GM23338 (cell line): ENCODE measurements around the gene RNF43. TPM values are rescaled to one million over a fixed set of nuclear protein-coding genes. Genes with fewer than 3 reads are reported as not detected.

Experiments used
- ATAC-seq: fragments of 200-7000 bp; cut with Tn5 transposase; 3 replicates; pipeline ENCODE4 v1.9.1; 2020
- DNase-seq: peaks from one replicate; pipeline ENCODE4 v3.0.0-alpha.2; 2015; ENCODE audit warnings: low spot score
- H2AFZ ChIP-seq: fragments of 200-600 bp; sonication (generic); 2 replicates; pipeline ENCODE4 v1.8.0; 2016; ENCODE audit warnings: antibody characterized with exemption, mild to moderate bottlenecking, moderate library complexity
- H3F3A ChIP-seq: fragments of 200-600 bp; sonication (generic); replicated peaks from 2 replicates; pipeline ENCODE4 v1.8.0; 2017; ENCODE audit warnings: antibody characterized with exemption, mixed run types, low read depth
- H3K27ac ChIP-seq: fragments of 200-600 bp; sonication (generic); 2 replicates; pipeline ENCODE4 v1.6.1; 2016; ENCODE audit warnings: low read depth
- H3K27me3 ChIP-seq: fragments of 200-600 bp; sonication (generic); 2 replicates; pipeline ENCODE4 v1.8.0; 2016; ENCODE audit warnings: mild to moderate bottlenecking, mixed run types, moderate library complexity; ENCODE audit not compliant: insufficient read depth
- H3K36me3 ChIP-seq: fragments of 200-600 bp; sonication (generic); 2 replicates; pipeline ENCODE4 v1.8.0; 2016; ENCODE audit warnings: mild to moderate bottlenecking; ENCODE audit not compliant: insufficient read depth
- H3K4me1 ChIP-seq: fragments of 200-600 bp; sonication (generic); 2 replicates; pipeline ENCODE4 v1.8.0; 2016; ENCODE audit warnings: mild to moderate bottlenecking, moderate library complexity; ENCODE audit not compliant: insufficient read depth
- H3K4me2 ChIP-seq: fragments of 200-600 bp; sonication (generic); 2 replicates; pipeline ENCODE4 v1.7.1; 2017; ENCODE audit warnings: mixed run types
- H3K4me3 ChIP-seq: fragments of 200-600 bp; sonication (generic); 2 replicates; pipeline ENCODE4 v1.6.1; 2016; ENCODE audit warnings: mixed run types
- H3K79me2 ChIP-seq: fragments of 200-600 bp; sonication (generic); replicated peaks from 2 replicates; pipeline ENCODE4 v1.8.0; 2017; ENCODE audit warnings: mild to moderate bottlenecking; ENCODE audit not compliant: insufficient read depth
- H3K9me2 ChIP-seq: fragments of 200-600 bp; sonication (generic); 2 replicates; pipeline ENCODE4 v1.8.0; 2017; ENCODE audit not compliant: insufficient read depth
- H4K20me1 ChIP-seq: fragments of 200-600 bp; sonication (generic); replicated peaks from 2 replicates; pipeline ENCODE4 v1.8.0; 2017; ENCODE audit warnings: mild to moderate bottlenecking; ENCODE audit not compliant: insufficient read depth
- H3K27ac Mint-ChIP-seq: 2 replicates; pipeline ENCODE4 v1.8.0; 2020; ENCODE audit warnings: inconsistent platforms, mild to moderate bottlenecking, moderate library complexity, mixed read lengths
- H3K27me3 Mint-ChIP-seq: 3 replicates; pipeline ENCODE4 v1.8.0; 2022; ENCODE audit warnings: low read depth, mild to moderate bottlenecking, moderate library complexity, mixed read lengths, inconsistent platforms; ENCODE audit not compliant: insufficient read depth, poor library complexity
- H3K36me3 Mint-ChIP-seq: 3 replicates; pipeline ENCODE4 v1.8.0; 2021; ENCODE audit warnings: low read depth, mild to moderate bottlenecking, inconsistent platforms, moderate library complexity, mixed read lengths
- H3K4me1 Mint-ChIP-seq: 3 replicates; pipeline ENCODE4 v1.8.0; 2020; ENCODE audit warnings: mild to moderate bottlenecking, inconsistent platforms, mixed read lengths
- H3K4me3 Mint-ChIP-seq: 3 replicates; pipeline ENCODE4 v1.8.0; 2021; ENCODE audit warnings: moderate library complexity, mild to moderate bottlenecking, inconsistent platforms, mixed read lengths
- H3K9me3 Mint-ChIP-seq: 3 replicates; pipeline ENCODE4 v1.8.0; 2020; ENCODE audit warnings: moderate library complexity, mild to moderate bottlenecking, inconsistent platforms, mixed read lengths
- CREB1 ChIP-seq: fragments of 250-450 bp; sonication (Bioruptor Pico); IDR thresholded peaks from 2 replicates; pipeline ENCODE4 v1.5.0; 2020; ENCODE audit warnings: low read depth, mild to moderate bottlenecking, moderate library complexity
- ETS1 ChIP-seq: IDR thresholded peaks from 2 replicates; pipeline ENCODE4 v1.6.1; 2016; ENCODE audit warnings: antibody characterized with exemption
- EZH2 ChIP-seq: fragments of 200-600 bp; sonication (generic); IDR thresholded peaks from one replicate; pipeline ENCODE4 v1.8.0; 2017; ENCODE audit warnings: antibody characterized with exemption, mild to moderate bottlenecking, low read depth; ENCODE audit not compliant: unreplicated experiment
- EZH2phosphoT487 ChIP-seq: fragments of 200-600 bp; sonication (generic); IDR thresholded peaks from one replicate; pipeline ENCODE4 v1.8.1; 2018; ENCODE audit warnings: antibody characterized with exemption; ENCODE audit not compliant: unreplicated experiment
- JUNB ChIP-seq: IDR thresholded peaks from one replicate; pipeline ENCODE4 v1.6.1; 2016; ENCODE audit warnings: antibody characterized with exemption; ENCODE audit not compliant: unreplicated experiment
- NANOG ChIP-seq: IDR thresholded peaks from 2 replicates; pipeline ENCODE4 v1.6.1; 2016; ENCODE audit warnings: antibody characterized with exemption, borderline replicate concordance
- POLR2AphosphoS5 ChIP-seq: IDR thresholded peaks from 2 replicates; pipeline ENCODE4 v1.6.1; 2016; ENCODE audit warnings: antibody characterized with exemption, low read depth
- polyA plus RNA-seq: library from polyadenylated mRNA; unstranded; fragments of >200 nt; fragmentation: Nextera tagmentation; extraction: Ambion mirVana; gene quantifications from 2 replicates; pipeline ENCODE4 v1.2.1, GENCODE V29; 2016
- total RNA-seq: library from RNA; depleted of rRNA; stranded (reverse); fragments of >200 nt; shearing (Covaris generic); gene quantifications from 2 replicates; pipeline ENCODE4 v1.2.3, GENCODE V29; 2014
- TF ChIP-seq, protein P1 (sequence below), 2 experiments: fragments of 200-600 bp in 1 of 2; sonication (generic) in 1 of 2; conservative IDR thresholded peaks; 2 replicates each; pipeline versions ENCODE4 v1.5.1 to v1.6.1; 2016 to 2017; ENCODE audit warnings: antibody characterized with exemption in 2 of 2, low read depth in 2 of 2, mild to moderate bottlenecking in 2 of 2, moderate library complexity in 1 of 2
- TF ChIP-seq, protein P2 (sequence below): IDR thresholded peaks from one replicate; pipeline ENCODE4 v1.6.1; 2018; ENCODE audit warnings: antibody characterized with exemption; ENCODE audit not compliant: unreplicated experiment

RNF43 gene
- total and polyA plus RNA-seq, 2 experiments from 2014 or later, result 0.58 to 2.2 TPM

- Histone ChIP-seq H3F3A (no peaks in the 10 kb centered on the region), H3K4me1 (peaks cover 21% of the 10 kb centered on the region), H3K4me2 (0 out of 2 replicates have a peak overlapping the region, but pooled peaks have one; percentile 3), H3K9me2 (no peaks in the 10 kb centered on the region), H3K4me3 (no peak overlapping the region), H3K36me3 (no peaks in the 10 kb centered on the region), H3K27me3 (no peaks in the 10 kb centered on the region), H4K20me1 (no peaks in the 10 kb centered on the region), H2AFZ (no peak overlapping the region), H3K27ac (no peak overlapping the region), H3K79me2 (no peaks in the 10 kb centered on the region)
- no peaks in the 10 kb centered on the region for H3K36me3 Mint-ChIP-seq
- peaks cover 11% of the 10 kb centered on the region for H3K27me3 Mint-ChIP-seq
- peaks cover 35% of the 10 kb centered on the region for H3K4me1 Mint-ChIP-seq
- no peaks in the 10 kb centered on the region for H3K9me3 Mint-ChIP-seq
- DNase-seq, result peak; percentile 68
- no peak overlapping the region for H3K27ac Mint-ChIP-seq
- peak overlapping the region; percentile 14; the same call in 1 of the 3 replicates for H3K4me3 Mint-ChIP-seq
- TF ChIP-seq CREB1 (CRISPR knock-in tag) (no peak), EZH2 (no peak), JUNB (no peak), NANOG (no peak), EZH2phosphoT487 (no peak)
- TF ChIP-seq, protein P1, sequence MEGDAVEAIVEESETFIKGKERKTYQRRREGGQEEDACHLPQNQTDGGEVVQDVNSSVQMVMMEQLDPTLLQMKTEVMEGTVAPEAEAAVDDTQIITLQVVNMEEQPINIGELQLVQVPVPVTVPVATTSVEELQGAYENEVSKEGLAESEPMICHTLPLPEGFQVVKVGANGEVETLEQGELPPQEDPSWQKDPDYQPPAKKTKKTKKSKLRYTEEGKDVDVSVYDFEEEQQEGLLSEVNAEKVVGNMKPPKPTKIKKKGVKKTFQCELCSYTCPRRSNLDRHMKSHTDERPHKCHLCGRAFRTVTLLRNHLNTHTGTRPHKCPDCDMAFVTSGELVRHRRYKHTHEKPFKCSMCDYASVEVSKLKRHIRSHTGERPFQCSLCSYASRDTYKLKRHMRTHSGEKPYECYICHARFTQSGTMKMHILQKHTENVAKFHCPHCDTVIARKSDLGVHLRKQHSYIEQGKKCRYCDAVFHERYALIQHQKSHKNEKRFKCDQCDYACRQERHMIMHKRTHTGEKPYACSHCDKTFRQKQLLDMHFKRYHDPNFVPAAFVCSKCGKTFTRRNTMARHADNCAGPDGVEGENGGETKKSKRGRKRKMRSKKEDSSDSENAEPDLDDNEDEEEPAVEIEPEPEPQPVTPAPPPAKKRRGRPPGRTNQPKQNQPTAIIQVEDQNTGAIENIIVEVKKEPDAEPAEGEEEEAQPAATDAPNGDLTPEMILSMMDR (conservative IDR thresholded peaks at IDR 0.05; ENCODE audit: low read depth in 2 of 2), result no peak
- ATAC-seq, result peak; percentile 57
Observed at GRCh38 chr17:58376472-58377000, 40.8 kb downstream of the RNF43 start.

DNA sequence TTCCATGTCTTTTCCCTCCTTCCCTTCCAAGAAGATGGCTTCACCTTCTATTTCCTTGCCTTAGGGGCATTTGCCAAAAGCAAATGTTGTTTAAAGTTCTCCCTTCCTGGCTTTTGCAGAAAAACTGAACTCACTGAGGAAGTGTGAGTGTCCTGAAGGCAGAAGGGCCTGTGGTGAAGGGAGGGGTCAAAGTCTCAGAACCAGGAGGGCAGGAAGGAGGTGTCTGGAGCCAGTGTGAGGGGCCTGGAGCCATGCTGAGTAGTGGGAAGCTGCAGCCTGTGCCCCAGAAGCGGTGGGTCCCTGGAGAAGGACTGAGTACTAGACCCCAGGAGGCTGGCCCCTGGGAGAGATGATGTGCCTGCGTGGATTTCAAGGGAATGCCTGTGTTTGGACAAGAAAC lies 41.5 kb downstream of the RNF43 start:
- no peaks in the 10 kb centered on the region for H3F3A ChIP-seq
- H3K9me3 Mint-ChIP-seq, result no peaks in the 10 kb centered on the region
- peaks cover 35% of the 10 kb centered on the region for H3K4me1 Mint-ChIP-seq
- ATAC-seq (peak; percentile 60), DNase-seq (peak; percentile 20)
- H3K79me2 ChIP-seq, result no peaks in the 10 kb centered on the region
- no peak overlapping the region for H3K27ac Mint-ChIP-seq
- no peak overlapping the region for H3K4me3 ChIP-seq
- H3K27me3 ChIP-seq, result no peaks in the 10 kb centered on the region
- H3K4me2 ChIP-seq, result no peak overlapping the region; the same call in 1 of the 2 replicates
- H3K36me3 Mint-ChIP-seq, result no peaks in the 10 kb centered on the region
- H3K27me3 Mint-ChIP-seq, result peaks cover 16% of the 10 kb centered on the region
- H2AFZ ChIP-seq, result no peak overlapping the region
- no peak overlapping the region for H3K27ac ChIP-seq
- H3K4me1 ChIP-seq, result peaks cover 21% of the 10 kb centered on the region
- no peaks in the 10 kb centered on the region for H3K36me3 ChIP-seq
- peak overlapping the region; percentile 2; the same call in 1 of the 3 replicates for H3K4me3 Mint-ChIP-seq
- H4K20me1 ChIP-seq, result no peaks in the 10 kb centered on the region
- no peaks in the 10 kb centered on the region for H3K9me2 ChIP-seq
- no peak for TF ChIP-seq EZH2phosphoT487
- no peak for TF ChIP-seq POLR2AphosphoS5
- no peak for TF ChIP-seq ETS1
- TF ChIP-seq EZH2, result no peak
- no peak for TF ChIP-seq NANOG
- TF ChIP-seq, protein P2, sequence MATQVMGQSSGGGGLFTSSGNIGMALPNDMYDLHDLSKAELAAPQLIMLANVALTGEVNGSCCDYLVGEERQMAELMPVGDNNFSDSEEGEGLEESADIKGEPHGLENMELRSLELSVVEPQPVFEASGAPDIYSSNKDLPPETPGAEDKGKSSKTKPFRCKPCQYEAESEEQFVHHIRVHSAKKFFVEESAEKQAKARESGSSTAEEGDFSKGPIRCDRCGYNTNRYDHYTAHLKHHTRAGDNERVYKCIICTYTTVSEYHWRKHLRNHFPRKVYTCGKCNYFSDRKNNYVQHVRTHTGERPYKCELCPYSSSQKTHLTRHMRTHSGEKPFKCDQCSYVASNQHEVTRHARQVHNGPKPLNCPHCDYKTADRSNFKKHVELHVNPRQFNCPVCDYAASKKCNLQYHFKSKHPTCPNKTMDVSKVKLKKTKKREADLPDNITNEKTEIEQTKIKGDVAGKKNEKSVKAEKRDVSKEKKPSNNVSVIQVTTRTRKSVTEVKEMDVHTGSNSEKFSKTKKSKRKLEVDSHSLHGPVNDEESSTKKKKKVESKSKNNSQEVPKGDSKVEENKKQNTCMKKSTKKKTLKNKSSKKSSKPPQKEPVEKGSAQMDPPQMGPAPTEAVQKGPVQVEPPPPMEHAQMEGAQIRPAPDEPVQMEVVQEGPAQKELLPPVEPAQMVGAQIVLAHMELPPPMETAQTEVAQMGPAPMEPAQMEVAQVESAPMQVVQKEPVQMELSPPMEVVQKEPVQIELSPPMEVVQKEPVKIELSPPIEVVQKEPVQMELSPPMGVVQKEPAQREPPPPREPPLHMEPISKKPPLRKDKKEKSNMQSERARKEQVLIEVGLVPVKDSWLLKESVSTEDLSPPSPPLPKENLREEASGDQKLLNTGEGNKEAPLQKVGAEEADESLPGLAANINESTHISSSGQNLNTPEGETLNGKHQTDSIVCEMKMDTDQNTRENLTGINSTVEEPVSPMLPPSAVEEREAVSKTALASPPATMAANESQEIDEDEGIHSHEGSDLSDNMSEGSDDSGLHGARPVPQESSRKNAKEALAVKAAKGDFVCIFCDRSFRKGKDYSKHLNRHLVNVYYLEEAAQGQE, result no peak
